8988T (cell line): ENCODE data around the gene RGS17.
"Not testable (repeated sequence)": the region's sequence is repeated elsewhere in the genome, so short reads cannot be mapped to it uniquely, and the experiment has no call there.

Experiments
- DNase-seq: peaks from one replicate; pipeline ENCODE4 v3.0.0; 2011

Gene RGS17

GRCh38 chr6:153121311-153121710, 9.8 kb downstream of the RGS17 start:
- DNase-seq, result no peak

- DNase-seq, result no peak
Measured at GRCh38 chr6:153117986-153118879, 12.8 kb downstream of the RGS17 start.

GRCh38 chr6:153111082-153111481, 20.0 kb downstream of the RGS17 start:
- not testable (repeated sequence) for DNase-seq

DNA sequence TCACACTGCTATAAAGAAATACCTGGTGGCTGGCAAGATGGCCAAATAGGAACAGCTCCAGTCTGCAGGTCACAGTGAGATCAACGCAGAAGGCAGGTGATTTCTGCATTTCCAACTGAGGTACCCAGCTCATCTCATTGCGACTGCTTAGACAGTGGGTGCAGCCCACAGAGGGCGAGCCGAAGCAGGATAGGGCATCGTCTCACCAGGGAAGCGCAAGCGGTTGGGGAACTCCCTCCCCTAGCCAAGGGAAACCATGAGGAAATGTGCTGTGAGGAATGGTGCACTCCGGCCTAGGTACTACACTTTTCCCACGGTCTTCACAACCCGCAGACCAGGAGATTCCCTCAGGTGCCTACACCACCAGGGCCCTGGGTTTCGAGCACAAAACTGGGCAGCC, 20.5 kb downstream of the RGS17 start:
- not testable (repeated sequence) for DNase-seq

GRCh38 chr6:153108315-153108714, 22.8 kb downstream of the RGS17 start:
- no peak for DNase-seq

DNA sequence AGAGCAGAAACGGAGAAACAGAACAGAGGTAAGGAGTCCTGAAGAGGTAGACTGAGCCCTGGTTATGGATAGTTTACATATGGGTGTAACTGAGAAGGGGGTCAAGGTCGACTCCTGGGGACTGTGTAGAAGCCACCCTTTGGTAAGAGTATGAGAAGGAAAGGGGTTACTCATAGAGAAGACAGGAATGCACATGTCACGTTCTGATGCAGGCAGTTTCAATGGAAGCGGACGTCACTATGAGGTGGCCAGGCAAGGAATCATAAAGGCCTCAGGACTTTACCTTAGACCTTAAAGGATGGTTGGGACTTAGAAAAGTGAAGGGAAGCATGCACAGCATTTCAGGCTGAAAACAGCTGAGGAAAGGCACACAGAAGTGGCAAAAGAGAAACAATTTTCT, 25.1 kb downstream of the RGS17 start:
- DNase-seq, result no peak

- DNase-seq, result no peak
Measured at GRCh38 chr6:153104220-153104619, 26.9 kb downstream of the RGS17 start.

DNA sequence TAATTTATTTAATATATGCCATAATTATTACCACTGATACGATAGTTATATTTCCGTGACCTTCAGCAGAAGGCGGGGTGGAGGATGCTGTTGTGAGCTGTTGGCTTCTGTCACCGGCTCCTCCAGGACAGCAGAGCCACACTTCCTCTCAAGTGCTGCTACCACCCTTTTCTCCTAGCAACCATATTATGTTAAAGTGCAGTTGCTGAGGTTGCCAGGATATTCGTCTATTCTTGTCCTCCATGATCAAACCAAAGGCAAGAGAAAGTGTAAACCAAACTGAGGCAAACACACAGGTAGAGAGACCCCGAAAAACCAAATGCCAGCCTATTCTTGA, 27.8 kb downstream of the RGS17 start:
- DNase-seq, result no peak

DNA sequence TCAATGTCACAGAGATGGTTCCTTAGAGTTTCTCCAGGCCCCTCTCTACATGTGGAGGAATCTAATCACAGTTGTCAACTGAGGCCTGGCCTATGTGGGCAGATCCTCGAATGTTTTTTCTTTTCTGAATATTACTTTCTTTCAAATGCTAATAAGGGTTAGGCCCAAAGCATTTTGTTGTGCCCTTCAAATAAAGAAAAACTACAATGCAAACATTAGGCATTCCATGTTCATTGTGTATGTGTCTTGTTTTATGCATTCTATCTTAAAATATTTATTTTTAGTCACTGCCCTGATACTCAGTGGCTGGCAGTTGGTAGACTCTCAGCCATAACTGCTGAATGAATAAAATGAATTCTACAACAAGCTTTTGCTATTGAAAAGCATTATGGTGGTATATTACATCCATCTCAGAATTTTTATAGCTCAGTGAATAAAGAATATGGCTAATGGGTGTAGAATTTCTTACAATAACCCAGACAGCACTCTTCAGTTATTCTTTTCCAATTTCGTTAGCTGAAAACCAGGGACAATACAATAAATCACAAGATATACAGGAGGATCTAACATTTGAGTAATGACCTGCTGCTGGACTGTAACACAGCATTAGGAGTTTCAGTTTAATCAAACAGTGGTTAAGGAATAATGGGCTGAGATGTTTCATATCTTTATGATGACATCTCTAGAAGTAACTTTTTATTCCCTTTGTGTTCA, 28.3 kb downstream of the RGS17 start:
- DNase-seq, result no peak

DNA sequence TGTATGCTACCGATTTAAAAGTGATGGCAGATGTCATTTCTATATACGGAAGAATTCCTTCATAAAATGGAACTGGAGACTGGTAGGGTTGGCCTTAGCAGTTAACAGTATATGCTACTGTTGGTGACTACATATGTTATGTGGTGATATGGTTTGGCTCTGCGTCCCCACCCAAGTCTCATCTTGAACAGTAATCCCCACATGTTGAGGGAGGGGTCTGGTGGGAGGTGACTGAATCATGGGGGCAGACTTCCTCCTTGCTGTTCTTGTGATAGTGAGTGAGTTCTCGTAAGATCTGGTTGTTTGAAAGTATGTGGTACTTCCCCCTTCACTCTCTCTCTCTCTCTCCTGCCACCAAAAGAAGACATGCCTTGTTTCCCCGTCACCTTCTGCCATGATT, 29.6 kb downstream of the RGS17 start:
- no peak for DNase-seq

GRCh38 chr6:153099636-153100035, 31.4 kb downstream of the RGS17 start:
- DNase-seq, result no peak

DNA sequence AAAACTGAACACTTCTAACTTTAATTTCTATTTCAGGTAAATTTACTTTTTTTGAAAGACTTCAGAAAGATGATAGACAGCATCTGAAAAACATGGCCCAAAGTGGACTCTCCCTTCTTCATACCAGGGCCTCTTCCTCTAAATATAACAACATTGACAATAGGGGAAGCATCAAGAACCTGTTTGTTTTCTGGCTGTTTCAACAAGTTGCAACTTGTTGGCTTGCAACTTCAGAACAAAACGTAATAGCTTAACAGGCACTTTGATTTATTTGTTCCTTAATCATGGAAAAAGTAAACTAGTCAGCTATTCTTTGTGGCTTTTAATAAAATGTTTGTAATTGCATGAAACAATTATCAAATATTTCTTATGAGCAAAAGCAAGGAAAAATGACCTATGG, 34.3 kb downstream of the RGS17 start:
- DNase-seq, result no peak

DNA sequence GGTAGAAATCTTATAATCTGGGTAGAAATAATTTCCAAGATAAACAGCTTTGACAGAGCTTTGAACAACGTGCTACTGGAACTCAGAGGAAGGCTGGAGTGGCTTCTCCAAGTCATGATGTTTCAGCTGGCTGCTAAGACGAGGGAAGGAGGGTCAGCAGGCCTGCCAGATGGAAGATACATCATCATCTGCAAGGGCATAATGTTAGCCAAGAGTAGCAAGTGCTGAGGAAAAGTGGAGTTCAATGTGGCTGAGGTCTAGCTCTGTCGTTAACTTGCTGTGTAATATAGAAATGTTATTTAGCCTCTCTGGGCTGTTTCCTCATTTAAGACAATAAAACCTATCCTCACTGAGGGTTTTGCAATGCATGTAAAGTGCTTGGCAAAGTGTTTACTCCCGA, 35.1 kb downstream of the RGS17 start:
- DNase-seq, result no peak

GRCh38 chr6:153092082-153093013, 38.7 kb downstream of the RGS17 start:
- no peak for DNase-seq

DNA sequence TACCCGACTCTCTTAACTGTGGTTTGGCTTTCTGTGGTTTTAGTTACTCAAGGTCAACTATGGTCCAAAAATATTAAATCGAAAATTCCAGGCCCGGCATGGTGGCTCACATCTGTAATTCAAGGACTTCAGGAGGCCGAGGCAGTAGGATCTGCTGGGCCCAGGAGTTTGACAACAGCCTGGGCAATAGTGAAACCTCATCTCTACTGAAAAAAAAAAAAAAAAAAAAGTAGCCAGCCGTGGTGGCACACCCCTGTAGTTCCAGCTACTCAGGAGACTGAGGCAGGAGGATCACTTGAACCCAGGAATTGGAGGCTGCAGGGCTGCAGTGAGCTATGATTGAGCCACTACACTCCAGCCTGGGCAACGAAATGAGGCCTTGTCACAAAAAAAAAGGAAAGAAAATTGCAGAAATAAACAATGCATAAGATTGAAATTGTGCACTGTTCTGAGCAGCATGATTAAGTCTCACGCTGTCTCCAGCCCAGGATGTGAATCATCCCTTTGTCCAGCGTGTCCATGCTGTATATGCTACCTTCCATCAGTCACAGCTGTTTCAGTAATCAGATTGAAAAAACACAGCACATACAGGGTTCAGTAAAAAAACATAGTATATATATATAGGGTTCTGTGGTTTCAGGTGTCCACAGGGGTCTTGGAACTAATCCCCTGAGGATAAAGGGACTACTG, 40.7 kb downstream of the RGS17 start:
- no peak for DNase-seq

- no peak for DNase-seq
Measured at GRCh38 chr6:153088796-153089195, 42.3 kb downstream of the RGS17 start.

DNA sequence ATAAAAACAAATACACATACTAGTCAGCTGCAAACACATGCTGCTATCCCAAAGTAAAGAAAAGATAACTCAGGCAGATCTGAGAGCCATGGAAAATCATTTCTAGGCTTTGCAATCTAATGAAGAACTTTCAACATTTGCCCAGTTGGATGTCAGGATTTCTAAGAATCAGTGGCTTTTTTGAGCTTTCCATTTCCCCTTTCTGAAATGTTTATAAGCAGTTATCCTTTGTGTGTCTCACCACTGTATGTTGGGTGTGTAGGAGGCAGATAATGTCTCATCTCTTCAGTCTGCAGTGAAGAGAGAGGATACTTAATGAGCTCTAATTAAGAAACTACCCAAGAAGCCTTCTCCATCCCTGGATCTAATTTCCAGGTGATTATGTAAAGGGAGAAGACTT, 43.6 kb downstream of the RGS17 start:
- no peak for DNase-seq

- no peak for DNase-seq
Measured at GRCh38 chr6:153086225-153086990, 44.7 kb downstream of the RGS17 start.

DNA sequence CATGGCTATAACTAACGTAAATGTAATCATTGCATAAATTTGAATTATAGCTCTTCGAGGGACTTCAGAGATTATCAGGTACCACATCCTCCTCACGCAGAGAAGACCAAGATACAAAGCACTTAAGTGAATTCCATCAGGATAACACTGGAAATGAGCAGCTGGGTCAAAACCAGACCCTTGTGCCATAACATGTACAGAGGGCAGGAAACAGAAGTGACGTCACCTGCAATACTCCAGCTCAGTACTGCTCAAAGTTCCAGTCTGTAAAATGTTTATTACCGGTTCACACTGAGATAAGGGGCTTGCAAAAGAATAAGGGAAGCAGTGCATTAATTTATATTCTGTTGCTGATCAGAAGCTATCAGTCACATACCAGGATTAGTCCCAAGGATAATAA, 45.8 kb downstream of the RGS17 start:
- no peak for DNase-seq

- no peak for DNase-seq
Measured at GRCh38 chr6:153084393-153084792, 46.7 kb downstream of the RGS17 start.

DNA sequence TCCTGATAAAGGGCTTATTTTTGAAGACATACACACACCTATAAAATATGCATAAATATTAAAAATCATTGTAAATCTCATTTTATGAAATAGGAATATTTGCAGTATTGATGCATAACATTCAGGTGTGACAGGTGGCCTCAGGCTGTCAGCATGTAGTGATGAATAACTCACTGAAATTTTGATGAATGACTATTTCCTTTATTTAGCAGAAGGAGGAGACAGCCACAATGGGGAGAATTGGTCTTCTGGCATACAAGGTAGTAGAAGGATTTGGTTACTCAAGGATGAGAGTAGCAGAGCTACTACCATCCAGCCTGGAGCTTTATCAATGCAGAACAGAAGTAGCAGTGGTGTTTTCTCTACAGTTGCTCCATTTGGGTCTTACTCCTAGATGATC, 47.2 kb downstream of the RGS17 start:
- no peak for DNase-seq

GRCh38 chr6:153081914-153082313, 49.2 kb downstream of the RGS17 start:
- no peak for DNase-seq
